ENCODE measurements around the gene RC3H1. TPM values are rescaled to one million over a fixed set of nuclear protein-coding genes. Genes with fewer than 3 reads are reported as not detected.

RC3H1 gene
- total RNA-seq, 4 donors from 2014 or later, result 28.0 to 35.2 (median 31.1) TPM

DNA sequence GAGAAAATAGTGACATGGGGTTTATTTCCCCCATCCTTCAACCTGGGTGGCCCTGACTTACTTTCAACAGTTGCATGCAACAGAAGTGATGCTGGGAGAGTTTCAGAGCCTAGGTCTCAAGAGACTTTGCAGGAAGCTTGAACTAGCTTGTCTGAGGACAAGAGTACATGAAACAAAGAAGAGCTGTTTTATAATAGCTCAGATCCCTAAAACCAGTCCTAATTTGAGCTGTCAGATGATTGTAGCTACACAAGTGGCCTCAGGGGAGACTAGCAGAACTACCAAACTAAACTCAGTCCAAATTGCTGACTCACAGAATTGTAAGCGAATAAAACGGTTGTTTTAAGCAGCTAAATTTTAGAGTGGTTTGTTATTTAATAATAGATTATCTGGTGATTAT lies 17.1 kb downstream of the RC3H1 start:
- TF ChIP-seq, protein P1, sequence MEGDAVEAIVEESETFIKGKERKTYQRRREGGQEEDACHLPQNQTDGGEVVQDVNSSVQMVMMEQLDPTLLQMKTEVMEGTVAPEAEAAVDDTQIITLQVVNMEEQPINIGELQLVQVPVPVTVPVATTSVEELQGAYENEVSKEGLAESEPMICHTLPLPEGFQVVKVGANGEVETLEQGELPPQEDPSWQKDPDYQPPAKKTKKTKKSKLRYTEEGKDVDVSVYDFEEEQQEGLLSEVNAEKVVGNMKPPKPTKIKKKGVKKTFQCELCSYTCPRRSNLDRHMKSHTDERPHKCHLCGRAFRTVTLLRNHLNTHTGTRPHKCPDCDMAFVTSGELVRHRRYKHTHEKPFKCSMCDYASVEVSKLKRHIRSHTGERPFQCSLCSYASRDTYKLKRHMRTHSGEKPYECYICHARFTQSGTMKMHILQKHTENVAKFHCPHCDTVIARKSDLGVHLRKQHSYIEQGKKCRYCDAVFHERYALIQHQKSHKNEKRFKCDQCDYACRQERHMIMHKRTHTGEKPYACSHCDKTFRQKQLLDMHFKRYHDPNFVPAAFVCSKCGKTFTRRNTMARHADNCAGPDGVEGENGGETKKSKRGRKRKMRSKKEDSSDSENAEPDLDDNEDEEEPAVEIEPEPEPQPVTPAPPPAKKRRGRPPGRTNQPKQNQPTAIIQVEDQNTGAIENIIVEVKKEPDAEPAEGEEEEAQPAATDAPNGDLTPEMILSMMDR (IDR thresholded peaks at IDR 0.05; ENCODE audit: low read depth), result no peak

GRCh38 chr1:174003867-174004266 lies 18.3 kb downstream of the RC3H1 start:
- TF ChIP-seq, protein P1 (IDR thresholded peaks at IDR 0.05; ENCODE audit: low read depth), result no peak

DNA sequence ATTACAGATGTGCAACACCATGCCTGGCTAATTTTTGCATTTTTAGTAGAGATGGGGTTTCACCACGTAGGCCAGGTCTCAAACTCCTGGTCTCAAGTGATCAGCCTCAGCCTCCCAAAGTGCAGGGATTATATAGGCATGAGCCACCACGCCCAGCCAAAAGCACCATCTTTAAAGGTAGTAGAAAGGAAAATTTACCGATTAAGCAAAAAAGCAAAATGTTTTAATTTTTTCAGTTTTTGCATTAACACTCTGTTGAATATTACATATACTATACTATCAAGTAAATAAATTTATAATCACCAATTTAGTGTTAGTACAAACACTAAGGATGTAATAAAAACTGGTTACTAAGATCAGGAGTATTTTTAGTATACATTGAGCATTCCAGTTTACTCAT lies 20.6 kb downstream of the RC3H1 start:
- TF ChIP-seq, protein P1 (IDR thresholded peaks at IDR 0.05; ENCODE audit: low read depth), result no peak

DNA sequence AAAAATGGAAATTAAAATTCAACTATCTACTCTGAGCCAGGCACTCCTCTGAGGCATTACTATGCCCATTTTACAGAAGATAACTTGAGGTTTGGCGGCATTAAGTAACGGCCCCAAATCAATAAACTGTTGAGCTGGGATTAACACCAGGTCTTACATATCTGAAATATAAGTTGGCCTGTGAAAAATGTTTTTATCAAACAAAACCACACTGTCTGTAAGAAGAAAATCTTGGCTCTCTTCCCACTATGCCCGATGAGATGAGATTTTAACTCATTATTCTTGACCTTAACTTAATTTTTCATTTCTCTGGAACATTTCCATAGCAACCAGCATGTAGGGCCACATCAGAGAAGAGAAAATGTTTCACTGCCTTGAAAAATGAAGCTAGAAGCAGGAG lies 21.8 kb downstream of the RC3H1 start:
- TF ChIP-seq, protein P1 (IDR thresholded peaks at IDR 0.05; ENCODE audit: low read depth), result no peak

DNA sequence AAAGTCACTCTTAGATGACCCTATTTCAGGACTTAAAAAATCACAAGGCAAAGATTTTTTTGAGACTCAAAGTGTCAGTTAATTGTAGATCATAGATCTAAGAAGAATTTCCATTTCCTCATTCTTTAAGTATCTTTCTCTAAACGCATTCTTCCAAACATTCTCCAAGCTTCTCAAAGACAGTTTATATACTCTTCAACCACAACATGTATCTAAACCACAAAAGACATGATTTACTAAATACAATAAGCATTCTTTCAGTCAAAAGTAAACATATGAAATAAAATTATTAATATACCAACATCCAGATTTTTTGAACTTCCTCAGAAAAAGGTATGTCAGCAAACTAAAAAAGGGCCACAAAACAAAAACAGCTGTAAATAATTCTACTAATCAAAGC lies 24.4 kb downstream of the RC3H1 start:
- TF ChIP-seq, protein P1 (IDR thresholded peaks at IDR 0.05; ENCODE audit: low read depth), result no peak

- TF ChIP-seq, protein P1 (IDR thresholded peaks at IDR 0.05; ENCODE audit: low read depth), result no peak
These were observed 25.2 kb downstream of the RC3H1 start for GRCh38 chr1:173996995-173997394.

DNA sequence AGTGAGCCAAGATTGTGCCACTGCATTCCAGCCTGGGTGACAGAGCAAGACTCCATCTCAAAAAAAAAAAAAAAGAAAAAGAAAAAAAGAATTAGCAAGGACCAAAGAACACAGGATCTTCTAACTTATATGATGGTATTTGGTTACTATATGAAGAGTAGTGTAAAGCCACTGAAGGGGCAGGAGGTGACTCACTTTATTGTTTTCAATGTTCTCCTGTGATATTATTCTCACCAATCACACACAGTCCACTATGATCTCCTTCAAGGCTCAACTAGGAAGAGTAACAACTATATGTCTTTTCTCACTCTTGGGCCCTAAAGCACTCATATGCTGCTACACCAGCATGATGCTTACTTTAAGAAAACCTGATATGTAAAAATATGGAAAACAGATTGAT lies 26.7 kb downstream of the RC3H1 start:
- TF ChIP-seq, protein P1 (IDR thresholded peaks at IDR 0.05; ENCODE audit: low read depth), result no peak
